Bronchial epithelial cell (primary cell): Measurements from ENCODE around the gene MRPL9. TPM values are rescaled to one million over a fixed set of nuclear protein-coding genes. Genes with fewer than 3 reads are reported as not detected.
A peak's percentile ranks its signal among the peaks of the same experiment; 100 is the strongest.

Experiments
- DNase-seq: peaks from one replicate; pipeline ENCODE4 v3.0.0-alpha.2; 2010; ENCODE audit warnings: low read depth
- FAIRE-seq: peaks from 2 replicates; lab custom pipeline; 2011; peaks lifted over from hg19 to GRCh38; lab: Jason Lieb, UNC
- H3K27me3 ChIP-seq: 2 replicates; pipeline ENCODE4 v1.5.1; 2011; ENCODE audit warnings: low read length; ENCODE audit not compliant: control insufficient read depth, insufficient read depth
- H3K36me3 ChIP-seq: 2 replicates; pipeline ENCODE4 v1.5.1; 2011; ENCODE audit warnings: low read length; ENCODE audit not compliant: control insufficient read depth, insufficient read depth
- H3K4me3 ChIP-seq: 2 replicates; pipeline ENCODE4 v1.5.1; 2011; ENCODE audit warnings: mild to moderate bottlenecking, low read depth, low read length, control low read depth
- CTCF ChIP-seq: IDR thresholded peaks from 2 replicates; pipeline ENCODE4 v1.5.1; 2011; ENCODE audit warnings: mild to moderate bottlenecking, moderate library complexity, low read length, control low read depth, inconsistent platforms; ENCODE audit not compliant: insufficient read depth, severe bottlenecking
- total RNA-seq: library from RNA; depleted of rRNA; stranded (reverse); fragments of >200 nt; gene quantifications from 2 replicates; pipeline ENCODE4 v1.2.1, GENCODE V29; 2014

Gene MRPL9
- total RNA-seq, 1 donor from 2014 or later = 83.2 TPM

DNA sequence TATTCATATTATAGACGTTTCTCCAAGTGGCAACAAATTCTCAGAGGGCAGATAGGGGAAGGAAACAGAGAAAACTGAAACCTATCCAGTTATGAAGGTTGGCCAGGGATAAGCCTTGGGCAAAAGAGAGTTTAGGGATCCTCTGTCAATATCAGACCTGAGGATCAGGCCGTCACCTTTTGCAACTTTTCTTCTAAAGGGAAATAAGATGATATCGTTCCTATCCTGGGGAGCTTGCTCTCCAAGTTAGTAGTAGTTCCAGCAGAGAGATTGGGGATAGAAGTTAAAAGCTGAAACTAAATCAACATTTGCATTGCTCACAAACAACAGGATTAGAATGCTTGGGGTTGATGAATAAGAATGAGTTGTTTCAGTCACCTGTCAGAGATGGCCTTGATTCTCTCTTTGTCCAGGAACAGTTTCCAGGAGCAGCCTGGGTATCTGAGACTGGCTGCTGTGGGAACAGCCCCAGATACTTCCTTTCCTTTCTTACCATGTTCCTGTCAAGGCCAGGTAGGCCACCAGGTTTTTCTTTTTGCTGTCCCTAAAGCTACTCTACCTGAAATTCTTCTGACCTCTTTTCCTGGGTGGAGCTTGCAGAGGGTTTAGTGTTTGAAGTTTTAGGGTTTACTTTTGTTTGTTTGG lies 39.4 kb downstream of the MRPL9 start:
- peak; percentile 68 for DNase-seq
- FAIRE-seq = no peak
- H3K4me3 ChIP-seq = no peak overlapping the region
- no peaks in the 10 kb centered on the region for H3K36me3 ChIP-seq
- no peak for TF ChIP-seq CTCF
- H3K27me3 ChIP-seq = peaks cover 20% of the 10 kb centered on the region

DNA sequence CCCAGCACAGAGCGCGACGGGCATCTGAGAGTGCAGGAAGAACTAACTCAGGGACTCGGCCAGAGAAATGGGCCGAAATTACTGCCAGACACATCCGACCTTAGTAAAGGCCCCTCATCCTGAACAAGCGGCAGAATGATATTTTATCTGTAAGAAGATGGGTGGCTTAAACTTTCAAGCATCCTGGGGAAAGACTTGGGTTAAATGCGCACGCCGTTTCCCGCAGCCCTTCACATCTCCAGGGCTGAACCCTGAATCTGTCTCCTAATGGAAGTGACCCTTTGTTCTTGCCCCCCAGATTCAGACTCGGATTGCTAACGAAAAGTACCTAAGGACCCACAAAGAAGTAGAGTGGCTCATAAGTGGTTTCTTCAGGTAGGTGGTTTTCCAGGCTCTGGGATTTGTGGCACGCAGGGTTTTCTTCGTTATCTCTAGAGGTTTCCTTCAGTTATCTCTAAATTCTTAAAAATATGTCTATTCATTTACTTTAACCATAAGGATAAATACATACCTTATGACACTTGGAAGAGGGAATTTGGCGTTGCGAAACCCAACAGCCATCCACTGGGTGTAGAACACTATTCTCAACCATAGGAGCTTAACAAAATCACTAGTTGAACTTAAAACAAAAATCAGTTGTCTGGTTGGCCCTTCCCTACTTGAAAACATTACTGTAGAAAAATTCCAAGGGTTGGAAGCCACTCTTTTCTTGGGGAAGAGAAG lies 41.3 kb downstream of the MRPL9 start:
- TF ChIP-seq CTCF = no peak
- DNase-seq (no peak), FAIRE-seq (no peak)
- H3K27me3 ChIP-seq = peaks cover 30% of the 10 kb centered on the region
- H3K36me3 ChIP-seq = no peaks in the 10 kb centered on the region
- no peak overlapping the region for H3K4me3 ChIP-seq

DNA sequence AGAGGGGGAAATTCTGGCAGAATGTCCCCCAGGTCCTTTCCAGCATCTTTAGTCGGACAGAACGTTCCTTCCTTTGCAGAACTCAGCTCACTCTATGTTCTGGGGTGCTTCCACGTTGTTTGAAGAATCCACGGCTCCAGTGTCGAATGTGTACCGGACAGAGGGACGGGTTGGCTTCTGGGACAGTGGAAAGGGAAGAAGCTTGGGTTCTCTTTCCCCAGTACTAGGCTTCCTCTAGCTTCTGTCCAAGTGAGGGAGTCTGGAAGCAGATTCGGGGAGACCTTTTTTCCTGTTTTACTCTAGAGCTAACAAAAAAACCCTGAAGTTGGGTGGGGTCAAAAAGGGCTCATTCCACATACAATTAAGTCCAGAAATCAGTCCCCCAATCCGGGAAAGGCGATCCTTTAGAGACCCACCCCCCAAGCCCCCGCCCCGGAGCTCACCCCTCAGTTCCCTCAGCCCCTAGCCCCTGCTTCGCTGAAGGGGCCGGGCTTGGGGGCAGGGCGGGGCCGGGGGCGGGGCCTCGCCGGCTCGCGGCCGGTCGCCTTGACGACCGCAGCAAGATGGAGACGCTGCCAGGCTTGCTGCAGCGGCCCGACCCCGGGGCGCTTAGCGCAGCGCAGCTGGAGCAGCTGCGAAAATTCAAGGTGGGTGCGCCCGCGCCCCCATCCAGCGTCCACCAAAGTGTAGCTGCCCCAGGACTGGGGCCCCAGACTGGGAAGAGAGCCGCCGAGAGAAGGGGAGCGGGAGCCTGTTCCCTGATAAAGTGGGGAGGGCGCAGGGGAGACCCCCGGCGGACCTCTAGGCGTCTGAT lies 42.1 kb downstream of the MRPL9 start, which contains the start of gene RIIAD1:
TSS of gene RIIAD1 (plus strand) at position 549 of the 814 bp plus-strand sequence. CDS start at position 564, 15 bp downstream.
- no peak for FAIRE-seq
- no peak for DNase-seq
- no peak for TF ChIP-seq CTCF
- Histone ChIP-seq H3K36me3 (no peaks in the 10 kb centered on the region), H3K4me3 (no peak within 1 kb of the TSS), H3K27me3 (peaks cover 32% of the 10 kb centered on the region)

DNA sequence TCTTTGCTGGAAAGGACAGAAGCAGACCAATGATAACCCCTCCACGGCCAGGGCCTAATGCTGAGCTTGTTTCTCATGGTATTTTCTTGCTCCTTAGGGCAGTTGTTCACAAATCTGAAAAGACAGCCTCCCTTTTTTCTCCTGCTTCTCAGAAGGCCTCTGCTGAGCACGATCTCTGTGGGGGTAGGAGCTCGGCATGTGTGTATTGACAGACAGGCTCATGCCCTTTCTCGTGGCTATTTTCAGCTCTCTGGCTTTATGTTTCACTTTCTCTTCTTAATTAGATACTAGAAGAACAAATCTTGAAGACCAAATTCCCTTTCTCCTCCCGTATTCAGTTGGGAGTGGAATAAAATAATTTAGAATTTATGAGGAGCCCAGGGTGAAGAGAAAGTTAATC lies 42.7 kb downstream of the MRPL9 start:
- FAIRE-seq (no peak), DNase-seq (no peak)
- peaks cover 35% of the 10 kb centered on the region for H3K27me3 ChIP-seq
- TF ChIP-seq CTCF = no peak
- H3K36me3 ChIP-seq = no peaks in the 10 kb centered on the region
- H3K4me3 ChIP-seq = no peak overlapping the region

- Histone ChIP-seq H3K27me3 (peaks cover 39% of the 10 kb centered on the region), H3K4me3 (no peak overlapping the region), H3K36me3 (no peaks in the 10 kb centered on the region)
- no peak for FAIRE-seq
- no peak for TF ChIP-seq CTCF
- DNase-seq = no peak
Observed at GRCh38 chr1:151720125-151720524, 43.2 kb downstream of the MRPL9 start.
